GM18526 (cell line): ENCODE measurements around the gene PKNOX2.

Source experiments
- POLR2A ChIP-seq: IDR thresholded peaks from 3 replicates; pipeline ENCODE4 v1.6.1; 2011; ENCODE audit not compliant: insufficient read length; ENCODE audit errors: extremely low read depth

PKNOX2 gene

GRCh38 chr11:125401235-125401634 is 236.7 kb downstream of the PKNOX2 start:
- TF ChIP-seq POLR2A, result no peak

- TF ChIP-seq POLR2A, result no peak
These were observed 237.2 kb downstream of the PKNOX2 start for GRCh38 chr11:125401746-125402145.

GRCh38 chr11:125402435-125402834 is 237.9 kb downstream of the PKNOX2 start:
- TF ChIP-seq POLR2A, result no peak

GRCh38 chr11:125404157-125404810 is 239.7 kb downstream of the PKNOX2 start:
- TF ChIP-seq POLR2A, result no peak

GRCh38 chr11:125404811-125405790 is 240.6 kb downstream of the PKNOX2 start:
- no peak for TF ChIP-seq POLR2A

- no peak for TF ChIP-seq POLR2A
These were observed 242.5 kb downstream of the PKNOX2 start for GRCh38 chr11:125407046-125407445.

GRCh38 chr11:125408311-125408711 is 243.8 kb downstream of the PKNOX2 start:
- TF ChIP-seq POLR2A, result no peak

- TF ChIP-seq POLR2A, result no peak
These were observed 245.5 kb downstream of the PKNOX2 start for GRCh38 chr11:125410091-125410490.

- no peak for TF ChIP-seq POLR2A
These were observed 247.6 kb downstream of the PKNOX2 start for GRCh38 chr11:125412177-125412496.

- TF ChIP-seq POLR2A, result no peak
These were observed 248.0 kb downstream of the PKNOX2 start for GRCh38 chr11:125412509-125412908.

GRCh38 chr11:125413226-125413625 is 248.7 kb downstream of the PKNOX2 start:
- TF ChIP-seq POLR2A, result no peak

- TF ChIP-seq POLR2A, result no peak
These were observed 249.6 kb downstream of the PKNOX2 start for GRCh38 chr11:125414121-125414520.

GRCh38 chr11:125416981-125417935 is 252.7 kb downstream of the PKNOX2 start:
- TF ChIP-seq POLR2A, result no peak

- no peak for TF ChIP-seq POLR2A
These were observed 253.8 kb downstream of the PKNOX2 start for GRCh38 chr11:125418396-125418795.

- TF ChIP-seq POLR2A, result no peak
These were observed 258.1 kb downstream of the PKNOX2 start for GRCh38 chr11:125422681-125423080.
